Endothelial cell of umbilical vein (primary cell): ENCODE results near the gene MAL. TPM values are rescaled to one million over a fixed set of nuclear protein-coding genes. Genes with fewer than 3 reads are reported as not detected.

Source experiments
- BruUV-seq: library from RNA; stranded (reverse); fragments of 400-500 nt; replicated peaks from 2 replicates; lab custom pipeline; 2021; lab: Mats Ljungman, UMichigan
- CTCF ChIA-PET: fragments of 300-600, 350-600 bp; sonication (Branson Sonifier 250); formaldehyde crosslinking; loops from one replicate; lab custom pipeline; 2021; ENCODE audit warnings: antibody characterized with exemption, inconsistent platforms; lab: Charles Lee
- POLR2A ChIA-PET: fragments of 300-600, 350-600 bp; sonication (Branson Sonifier 250); formaldehyde crosslinking; loops from one replicate; lab custom pipeline; 2021; ENCODE audit warnings: antibody characterized with exemption, inconsistent platforms; lab: Charles Lee
- DNase-seq: peaks from one replicate; pipeline ENCODE4 v3.0.0-alpha.2; 2011; ENCODE audit warnings: low read depth, low spot score
- FAIRE-seq: peaks from 2 replicates; lab custom pipeline; 2011; peaks lifted over from hg19 to GRCh38; lab: Jason Lieb, UNC
- H2AFZ ChIP-seq: 2 replicates; pipeline ENCODE4 v1.6.0; 2012; ENCODE audit warnings: low read depth, low read length, control low read depth, inconsistent platforms
- H3K27ac ChIP-seq: 2 replicates; pipeline ENCODE4 v1.5.1; 2011; ENCODE audit warnings: low read depth, mild to moderate bottlenecking, control low read depth, low read length, moderate library complexity; ENCODE audit not compliant: insufficient read depth
- H3K27me3 ChIP-seq, 2 experiments: 2 replicates each; pipeline versions ENCODE4 v1.6.0 to v1.6.1; 2011; ENCODE audit warnings: low read length in 2 of 2, mixed read lengths in 1 of 2; ENCODE audit not compliant: control insufficient read depth in 2 of 2, insufficient read depth in 2 of 2
- H3K36me3 ChIP-seq, 2 experiments: 2 replicates in 1 of 2; 3 replicates in 1 of 2; pipeline ENCODE4 v1.5.1; 2011; ENCODE audit warnings: low read length in 2 of 2, mild to moderate bottlenecking in 1 of 2, moderate library complexity in 1 of 2; ENCODE audit not compliant: control insufficient read depth in 2 of 2, insufficient read depth in 2 of 2; ENCODE audit errors: extremely low read depth in 1 of 2
- H3K4me1 ChIP-seq: 3 replicates; pipeline ENCODE4 v1.5.1; 2011; ENCODE audit warnings: mild to moderate bottlenecking, low read length; ENCODE audit not compliant: control insufficient read depth, insufficient read depth; ENCODE audit errors: extremely low read depth
- H3K4me2 ChIP-seq: 2 replicates; pipeline ENCODE4 v1.6.1; 2011; ENCODE audit warnings: low read length, control low read depth, mixed read lengths; ENCODE audit not compliant: insufficient read depth
- H3K4me3 ChIP-seq, 3 experiments: fragments of 200-600 bp in 1 of 3; sonication (generic), shearing (Covaris generic) in 1 of 3; replicated peaks in 1 of 3; 2 replicates each; pipeline ENCODE4 v1.5.1; 2011 to 2016; ENCODE audit warnings: control low read depth in 3 of 3, low read length in 3 of 3, mild to moderate bottlenecking in 2 of 3, inconsistent platforms in 1 of 3, low read depth in 1 of 3, moderate library complexity in 1 of 3; ENCODE audit not compliant: insufficient read depth in 1 of 3
- H3K79me2 ChIP-seq: 2 replicates; pipeline ENCODE4 v1.6.0; 2012; ENCODE audit warnings: low read length, inconsistent platforms; ENCODE audit not compliant: control insufficient read depth, insufficient read depth
- H3K9ac ChIP-seq: replicated peaks from 2 replicates; pipeline ENCODE3; 2011; ENCODE audit warnings: low read length, control low read depth; ENCODE audit not compliant: insufficient read depth; ENCODE audit errors: extremely low read depth
- H3K9me1 ChIP-seq: replicated peaks from 3 replicates; pipeline ENCODE4 v1.6.0; 2011; ENCODE audit warnings: mild to moderate bottlenecking, low read length; ENCODE audit not compliant: control insufficient read depth, insufficient read depth; ENCODE audit errors: extremely low read depth
- H3K9me3 ChIP-seq: replicated peaks from 2 replicates; pipeline ENCODE4 v1.5.1; 2012; ENCODE audit warnings: low read length, inconsistent platforms; ENCODE audit not compliant: control insufficient read depth, insufficient read depth
- H4K20me1 ChIP-seq: replicated peaks from 2 replicates; pipeline ENCODE3; 2011; ENCODE audit warnings: mild to moderate bottlenecking, low read length; ENCODE audit not compliant: control insufficient read depth, insufficient read depth; ENCODE audit errors: extremely low read depth
- CTCF ChIP-seq, 2 donors: IDR thresholded peaks; 1 replicate in 1 of 2; 2 replicates in 1 of 2; pipeline ENCODE4 v1.5.1; 2011; ENCODE audit warnings: low read length in 2 of 2, mild to moderate bottlenecking in 2 of 2, moderate library complexity in 2 of 2, control low read depth in 1 of 2, inconsistent platforms in 1 of 2, low read depth in 1 of 2; ENCODE audit not compliant: insufficient read depth in 1 of 2; ENCODE audit errors: extremely low read depth in 1 of 2
- EZH2 ChIP-seq: IDR thresholded peaks from 2 replicates; pipeline ENCODE4 v1.6.1; 2012; ENCODE audit warnings: borderline replicate concordance, low read depth, mild to moderate bottlenecking, moderate library complexity, low read length, inconsistent platforms; ENCODE audit not compliant: severe bottlenecking
- FOS ChIP-seq: IDR thresholded peaks from 2 replicates; pipeline ENCODE4 v1.6.1; 2011; ENCODE audit warnings: mild to moderate bottlenecking, low read length, moderate library complexity, borderline replicate concordance; ENCODE audit not compliant: insufficient read depth
- GATA2 ChIP-seq: IDR thresholded peaks from 2 replicates; pipeline ENCODE4 v1.7.0; 2011; ENCODE audit warnings: low read depth, mild to moderate bottlenecking, moderate library complexity, mixed read lengths, low read length; ENCODE audit not compliant: insufficient read length, insufficient read depth
- JUN ChIP-seq: IDR thresholded peaks from 2 replicates; pipeline ENCODE4 v1.6.1; 2011; ENCODE audit warnings: borderline replicate concordance, low read depth; ENCODE audit not compliant: insufficient read length, insufficient read depth
- MAX ChIP-seq: IDR thresholded peaks from 2 replicates; pipeline ENCODE4 v1.6.1; 2011; ENCODE audit not compliant: insufficient read depth, insufficient read length
- MYC ChIP-seq: IDR thresholded peaks from one replicate; pipeline ENCODE4 v1.6.1; 2011; ENCODE audit warnings: mild to moderate bottlenecking, low read depth, low read length
- POLR2A ChIP-seq: IDR thresholded peaks from 2 replicates; pipeline ENCODE4 v1.6.1; 2012; ENCODE audit warnings: low read depth, mild to moderate bottlenecking, control low read depth, low read length
- POLR2AphosphoS5 ChIP-seq: IDR thresholded peaks from 2 replicates; pipeline ENCODE4 v1.6.1; 2012; ENCODE audit warnings: low read depth, mild to moderate bottlenecking, control low read depth, low read length, moderate library complexity; ENCODE audit not compliant: insufficient read depth
- dilution Hi-C: fragments of 300-500 bp; cut with MboI; formaldehyde crosslinking; loops from one replicate; pipeline ENCODE4 v1.15.0; 2019; ENCODE audit warnings: low sequenced_read_pairs; ENCODE audit not compliant: extremely low pct_ligation_motif_present
- intact Hi-C: fragments of 100-400 bp; cut with micrococcal nuclease; formaldehyde crosslinking; loops from one replicate; pipeline ENCODE4 v1.10.0; 2022
- polyA plus RNA-seq, 4 experiments: library from polyadenylated mRNA; depleted of rRNA in 3 of 4; stranded (reverse) in 3 of 4; unstranded in 1 of 4; fragments of >200 nt; gene quantifications; 2 replicates each; pipeline versions ENCODE4 v1.2.1 to v1.2.3, GENCODE V29; 2011 to 2012; ENCODE audit warnings: missing spikeins in 1 of 4
- total RNA-seq: library from RNA; stranded (reverse); gene quantifications from 2 replicates; pipeline ENCODE4 v1.2.3, GENCODE V29; 2021

MAL gene
- total and polyA plus RNA-seq, 2 donors (not counting 3 experiments of a cell fraction or from before 2014, with no cell fraction given) = not detected

- Histone ChIP-seq H3K36me3 (no peaks in the 10 kb centered on the region), H3K27ac (no peak overlapping the region), H3K27me3 (no peaks in the 10 kb centered on the region), H3K4me1 (no peaks in the 10 kb centered on the region), H2AFZ (no peak overlapping the region), H3K9me3 (no peaks in the 10 kb centered on the region), H4K20me1 (no peaks in the 10 kb centered on the region), H3K9ac (no peak overlapping the region), H3K4me2 (no peak overlapping the region), H3K4me3 (no peak overlapping the region), H3K9me1 (no peaks in the 10 kb centered on the region), H3K79me2 (no peaks in the 10 kb centered on the region)
- intact Hi-C loops = no loop called here
- no TSS peak for BruUV-seq
- dilution Hi-C loops = no loop called here
- FAIRE-seq (no peak), DNase-seq (no peak)
- CTCF ChIA-PET = interaction anchor here (0.8 kb wide), 1 partner anchor 18 kb away, joined by 3 read pairs; no protein-coding TSS in a partner anchor
- no peak for TF ChIP-seq MAX
- no peak for TF ChIP-seq GATA2
- no peak for TF ChIP-seq POLR2A
- TF ChIP-seq FOS = no peak
- no peak for TF ChIP-seq MYC
- no peak for TF ChIP-seq CTCF (IDR thresholded peaks at IDR 0.05; ENCODE audit: extremely low read depth in 1 of 2, insufficient read depth in 1 of 2, low read depth in 1 of 2, low read length in 2 of 2)
- no peak for TF ChIP-seq POLR2AphosphoS5
- TF ChIP-seq JUN = no peak
- TF ChIP-seq EZH2 = no peak
- POLR2A ChIA-PET = no interaction called here
These were observed 14.9 kb downstream of the MAL start for GRCh38 chr2:95040426-95040825.
